HepG2 (cell line): Measurements from ENCODE around the gene NEK8. TPM values are rescaled to one million over a fixed set of nuclear protein-coding genes. Genes with fewer than 3 reads are reported as not detected.
A peak's percentile ranks its signal among the peaks of the same experiment; 100 is the strongest.

Source experiments
- AHR ChIP-seq: IDR thresholded peaks from 2 replicates; pipeline ENCODE4 v1.6.1; 2018; ENCODE audit warnings: missing genetic modification reagents, missing compliant biosample characterization
- ARNT ChIP-seq: fragments of 450-650 bp; IDR thresholded peaks from 2 replicates; pipeline ENCODE4 v1.6.1; 2017
- CAMTA2 ChIP-seq: sonication (generic); formaldehyde crosslinking; IDR thresholded peaks from 2 replicates; pipeline ENCODE4 v1.4.0; 2020; ENCODE audit warnings: mild to moderate bottlenecking, missing genetic modification reagents, borderline replicate concordance
- CBX5 ChIP-seq: sonication (generic); formaldehyde crosslinking; IDR thresholded peaks from 2 replicates; pipeline ENCODE4 v1.4.0; 2020; ENCODE audit warnings: missing genetic modification reagents, borderline replicate concordance
- MEIS1 ChIP-seq: sonication (generic); formaldehyde crosslinking; IDR thresholded peaks from 2 replicates; pipeline ENCODE4 v1.9.0; 2021; ENCODE audit warnings: mild to moderate bottlenecking, missing genetic modification reagents, moderate library complexity, borderline replicate concordance
- MLXIP ChIP-seq: sonication (generic); formaldehyde crosslinking; IDR thresholded peaks from 2 replicates; pipeline ENCODE4 v1.9.0; 2021; ENCODE audit warnings: missing genetic modification reagents, borderline replicate concordance
- NFKB2 ChIP-seq: sonication (generic); formaldehyde crosslinking; IDR thresholded peaks from 2 replicates; pipeline ENCODE4 v1.4.0; 2020; ENCODE audit warnings: missing genetic modification reagents, borderline replicate concordance
- POLR2A ChIP-seq, 2 experiments: IDR thresholded peaks; 2 replicates each; pipeline ENCODE4 v1.6.1; 2011; ENCODE audit warnings: low read depth in 2 of 2, low read length in 2 of 2, mild to moderate bottlenecking in 1 of 2, moderate library complexity in 1 of 2; ENCODE audit not compliant: insufficient read depth in 1 of 2
- PRPF4 ChIP-seq: fragments of 200-400 bp; formaldehyde crosslinking; IDR thresholded peaks from 2 replicates; pipeline ENCODE4 v1.6.1; 2016; ENCODE audit warnings: low read length, low read depth; ENCODE audit not compliant: poor library complexity, severe bottlenecking
- SNAPC4 ChIP-seq: sonication (generic); formaldehyde crosslinking; IDR thresholded peaks from 2 replicates; pipeline ENCODE4 v1.4.0; 2020; ENCODE audit warnings: mild to moderate bottlenecking, missing genetic modification reagents
- SNRNP70 ChIP-seq: fragments of 200-400 bp; formaldehyde crosslinking; IDR thresholded peaks from 2 replicates; pipeline ENCODE4 v1.6.1; 2017; ENCODE audit warnings: mild to moderate bottlenecking, low read depth, low read length, moderate library complexity
- SOX5 ChIP-seq: IDR thresholded peaks from 2 replicates; pipeline ENCODE4 v1.6.1; 2016; ENCODE audit warnings: borderline replicate concordance
- TCF7 ChIP-seq: sonication (generic); IDR thresholded peaks from 2 replicates; pipeline ENCODE4 v1.6.1; 2016; ENCODE audit warnings: antibody characterized with exemption, low read depth
- ZKSCAN5 ChIP-seq: sonication (generic); formaldehyde crosslinking; IDR thresholded peaks from 2 replicates; pipeline ENCODE4 v1.5.1; 2020; ENCODE audit warnings: mild to moderate bottlenecking, missing genetic modification reagents
- ZNF143 ChIP-seq: sonication (generic); formaldehyde crosslinking; IDR thresholded peaks from 2 replicates; pipeline ENCODE4 v1.4.0; 2020; ENCODE audit warnings: missing genetic modification reagents
- ZNF282 ChIP-seq: fragments of 450-650 bp; IDR thresholded peaks from 2 replicates; pipeline ENCODE4 v1.6.1; 2018; ENCODE audit not compliant: partially characterized antibody
- ZNF468 ChIP-seq: sonication (generic); formaldehyde crosslinking; IDR thresholded peaks from 2 replicates; pipeline ENCODE4 v1.8.0; 2022; ENCODE audit warnings: mild to moderate bottlenecking, moderate library complexity, missing genetic modification reagents
- ZSCAN20 ChIP-seq: sonication (generic); formaldehyde crosslinking; IDR thresholded peaks from 2 replicates; pipeline ENCODE4 v1.4.0; 2020; ENCODE audit warnings: missing genetic modification reagents, mild to moderate bottlenecking, borderline replicate concordance
- polyA plus RNA-seq, 8 experiments: library from polyadenylated mRNA; depleted of rRNA in 3 of 8; stranded (reverse) in 7 of 8; unstranded in 1 of 8; fragments of >200 nt; fragmentation: Illumina TruSeq in 4 of 8; extraction: Trizol in 4 of 8; gene quantifications; 2 replicates each; pipeline versions ENCODE4 v1.2.1 to v1.2.3, GENCODE V29; 2011 to 2016; ENCODE audit warnings: low read depth in 4 of 8, missing spikeins in 1 of 8, mixed read lengths in 1 of 8; ENCODE audit not compliant: insufficient read depth in 1 of 8
- total RNA-seq, 5 experiments: library from RNA; depleted of rRNA; stranded (reverse); fragments of >200 nt; fragmentation: Illumina TruSeq; extraction: Trizol; gene quantifications; 2 replicates each; pipeline ENCODE4 v1.2.3, GENCODE V29; 2016; ENCODE audit warnings: low read depth in 1 of 5
- TF ChIP-seq, protein P1 (sequence below): sonication (generic); formaldehyde crosslinking; IDR thresholded peaks from 2 replicates; pipeline ENCODE4 v1.5.0; 2020; ENCODE audit warnings: missing genetic modification reagents, mild to moderate bottlenecking, borderline replicate concordance
- TF ChIP-seq, protein P2 (sequence below): sonication (generic); formaldehyde crosslinking; IDR thresholded peaks from 2 replicates; pipeline ENCODE4 v1.8.1; 2023; ENCODE audit warnings: mild to moderate bottlenecking, moderate library complexity, missing genetic modification reagents

The NEK8 gene
- total and polyA plus RNA-seq, 2 of the 13 experiments (the other 11 are each of a cell fraction or from before 2014, with no cell fraction given) = 5.8 to 13.5 TPM

GRCh38 chr17:28725660-28726225, 2.8 kb upstream of the NEK8 start (continued):
- no peak for TF ChIP-seq SNAPC4
- TF ChIP-seq ZSCAN20 (CRISPR knock-in tag) = peak; percentile 83; the same call in 1 of the 2 replicates
- no peak for TF ChIP-seq ZKSCAN5 (CRISPR knock-in tag)
- TF ChIP-seq CAMTA2 (CRISPR knock-in tag) = 0 out of 2 replicates have a peak, but pooled peaks have one; percentile 14
- TF ChIP-seq PRPF4 = no peak
- TF ChIP-seq CBX5 (CRISPR knock-in tag) = no peak; the same call in 1 of the 2 replicates
- TF ChIP-seq, protein P1, sequence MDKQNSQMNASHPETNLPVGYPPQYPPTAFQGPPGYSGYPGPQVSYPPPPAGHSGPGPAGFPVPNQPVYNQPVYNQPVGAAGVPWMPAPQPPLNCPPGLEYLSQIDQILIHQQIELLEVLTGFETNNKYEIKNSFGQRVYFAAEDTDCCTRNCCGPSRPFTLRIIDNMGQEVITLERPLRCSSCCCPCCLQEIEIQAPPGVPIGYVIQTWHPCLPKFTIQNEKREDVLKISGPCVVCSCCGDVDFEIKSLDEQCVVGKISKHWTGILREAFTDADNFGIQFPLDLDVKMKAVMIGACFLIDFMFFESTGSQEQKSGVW (CRISPR knock-in tag) = 0 out of 2 replicates have a peak, but pooled peaks have one; percentile 46
- TF ChIP-seq POLR2A (IDR thresholded peaks at IDR 0.05; ENCODE audit: insufficient read depth in 1 of 2, low read depth in 2 of 2, low read length in 2 of 2) = peak; percentile 83 to 89; a peak in 2 of 4 replicates
- TF ChIP-seq MLXIP (CRISPR knock-in tag) = no peak; the same call in 1 of the 2 replicates
- no peak for TF ChIP-seq ARNT
- TF ChIP-seq ZNF282 = no peak
- no peak; the same call in 1 of the 2 replicates for TF ChIP-seq ZNF143
- peak; percentile 66; the same call in 1 of the 2 replicates for TF ChIP-seq NFKB2 (CRISPR knock-in tag)
- TF ChIP-seq MEIS1 (CRISPR knock-in tag) = peak; percentile 26
- no peak for TF ChIP-seq TCF7
- TF ChIP-seq SOX5 = peak; percentile 32; the same call in 1 of the 2 replicates
- no peak for TF ChIP-seq SNRNP70
- TF ChIP-seq AHR (CRISPR knock-in tag) = peak; percentile 24; the same call in 1 of the 2 replicates
- TF ChIP-seq ZNF468 (CRISPR knock-in tag) = no peak
- TF ChIP-seq, protein P2, sequence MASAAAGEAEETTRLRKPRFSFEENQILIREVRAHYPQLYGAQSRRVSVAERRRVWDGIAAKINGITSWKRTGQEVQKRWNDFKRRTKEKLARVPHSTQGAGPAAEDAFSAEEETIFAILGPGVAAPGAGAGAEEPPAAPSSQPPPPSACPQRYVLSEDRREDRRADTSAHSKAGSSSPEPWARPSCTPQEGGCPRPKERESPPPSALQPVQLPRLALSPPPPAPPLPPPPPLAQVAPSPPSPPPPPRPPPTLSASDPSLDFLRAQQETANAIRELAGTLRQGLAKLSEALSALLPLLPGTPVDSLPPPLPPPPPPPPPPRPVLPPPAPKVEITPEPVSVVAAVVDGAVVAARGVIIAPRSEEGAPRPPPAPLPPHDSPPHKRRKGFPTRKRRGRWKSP (CRISPR knock-in tag) = 0 out of 2 replicates have a peak, but pooled peaks have one; percentile 29
